SIG-M5 (cell line): ENCODE data around the gene PARD6G.
"Not testable (repeated sequence)": the region's sequence is repeated elsewhere in the genome, so short reads cannot be mapped to it uniquely, and the experiment has no call there.

Source experiments
- DNase-seq: peaks from one replicate; lab custom pipeline; 2025; lab: John Stamatoyannopoulos, UW

Gene PARD6G

DNA sequence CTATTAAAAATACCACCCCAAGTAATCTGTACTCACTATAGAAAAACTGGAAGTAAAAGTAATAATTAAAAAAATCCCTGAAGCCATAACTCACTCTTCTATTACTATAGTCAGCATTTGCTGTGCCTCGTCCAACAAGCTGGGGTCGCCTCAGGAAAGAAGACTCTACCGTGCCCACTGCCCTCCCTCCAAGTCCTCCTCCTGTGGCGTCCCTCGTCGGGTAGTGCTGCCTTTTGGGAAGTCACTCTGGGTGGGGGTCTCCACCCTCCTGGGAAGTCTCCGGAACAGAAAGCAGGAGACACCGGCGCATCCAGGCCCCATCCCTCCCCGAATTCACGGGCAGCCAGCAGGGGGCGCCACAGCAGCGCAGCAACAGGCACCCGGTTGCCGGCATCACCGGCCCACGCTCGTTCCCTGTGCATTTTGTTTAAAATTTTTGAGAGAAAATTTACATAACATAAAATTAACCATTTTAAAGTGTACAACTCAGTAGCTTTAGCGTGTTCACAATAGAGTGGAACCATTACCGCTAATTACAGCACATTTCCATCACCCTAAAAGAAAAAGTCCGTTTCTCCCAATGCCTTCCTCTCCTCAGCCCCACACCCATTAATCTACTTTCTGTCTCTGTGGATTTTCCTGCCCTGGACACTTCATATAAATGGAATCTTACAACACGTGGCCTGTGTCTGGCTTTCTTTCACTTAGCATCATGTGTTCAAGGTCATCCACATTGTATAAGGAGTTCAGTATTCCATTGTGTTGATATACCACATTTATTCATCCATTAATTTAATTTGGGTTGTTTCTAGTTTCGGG lies 76.1 kb downstream of the PARD6G start:
- no peak for DNase-seq

DNA sequence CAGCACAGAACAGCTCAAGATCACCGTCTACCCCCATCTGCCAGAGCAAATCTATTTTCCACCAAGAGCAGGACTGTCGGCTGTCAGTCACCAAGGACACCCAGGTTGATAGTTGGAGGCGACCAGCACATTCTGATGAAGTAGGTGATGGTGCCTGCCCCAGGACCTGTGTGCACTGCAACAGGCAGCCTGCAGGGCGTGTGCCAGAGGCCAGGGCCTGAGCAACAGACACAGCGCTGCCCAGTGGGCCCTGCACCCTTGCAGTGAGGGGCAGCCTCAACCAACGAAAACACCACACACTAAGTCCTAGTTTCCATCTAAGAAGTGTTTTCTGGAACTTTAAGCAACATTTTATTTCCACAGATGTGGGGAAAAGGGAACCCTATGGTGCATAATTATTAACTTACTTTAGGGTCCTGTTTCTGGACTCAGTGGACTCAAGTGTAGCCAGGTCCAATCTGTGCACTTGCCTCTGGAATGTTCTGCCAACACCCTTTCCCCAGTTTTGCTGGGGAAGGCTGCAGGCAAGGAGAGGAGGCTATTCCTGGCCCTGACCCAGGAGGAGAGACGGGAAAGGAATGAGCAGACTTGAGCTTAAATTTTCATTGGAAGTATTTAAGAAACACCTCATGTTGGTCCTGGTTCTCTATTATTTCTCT lies 76.8 kb downstream of the PARD6G start:
- DNase-seq: no peak

DNA sequence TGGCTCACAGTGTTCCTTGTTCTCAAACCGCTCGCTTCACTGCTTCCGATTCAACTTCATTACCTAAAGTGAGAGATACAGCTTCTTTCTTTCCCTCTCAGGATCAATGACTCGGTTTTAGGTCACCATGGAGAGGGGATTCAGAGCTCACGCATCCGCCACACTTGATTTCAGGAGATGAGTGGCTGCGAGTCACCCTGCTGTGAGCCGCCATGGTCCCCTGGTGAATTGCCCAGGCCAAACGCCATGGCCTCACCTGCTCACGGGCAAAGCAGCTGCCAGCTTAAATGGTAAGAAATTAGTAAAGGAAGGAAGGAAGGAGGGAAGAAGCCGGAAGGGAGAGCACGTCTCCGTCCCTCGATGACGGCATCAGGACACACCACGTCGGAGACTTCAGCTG lies 77.7 kb downstream of the PARD6G start:
- DNase-seq: no peak

- no peak for DNase-seq
These were observed 78.3 kb downstream of the PARD6G start for GRCh38 chr18:80168982-80169381.

DNA sequence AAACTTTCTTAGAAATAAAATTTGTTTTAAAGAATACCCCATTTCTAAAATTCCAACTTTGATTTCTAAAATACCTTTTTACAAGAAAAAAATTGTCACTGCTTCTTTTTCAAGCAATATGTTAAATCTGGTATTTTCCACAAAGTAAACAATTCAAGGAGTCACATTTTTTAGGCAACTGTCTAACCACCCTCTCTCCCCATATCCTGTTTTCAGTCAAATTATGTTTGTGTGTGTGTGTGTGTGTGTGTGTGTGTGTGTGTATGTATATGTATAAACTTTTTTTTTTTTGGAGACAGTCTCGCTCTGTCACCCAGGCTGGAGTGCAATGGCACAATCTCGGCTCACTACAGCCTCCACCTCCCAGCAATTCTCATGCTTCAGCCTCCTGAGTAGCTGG lies 79.0 kb downstream of the PARD6G start:
- DNase-seq: no peak

DNA sequence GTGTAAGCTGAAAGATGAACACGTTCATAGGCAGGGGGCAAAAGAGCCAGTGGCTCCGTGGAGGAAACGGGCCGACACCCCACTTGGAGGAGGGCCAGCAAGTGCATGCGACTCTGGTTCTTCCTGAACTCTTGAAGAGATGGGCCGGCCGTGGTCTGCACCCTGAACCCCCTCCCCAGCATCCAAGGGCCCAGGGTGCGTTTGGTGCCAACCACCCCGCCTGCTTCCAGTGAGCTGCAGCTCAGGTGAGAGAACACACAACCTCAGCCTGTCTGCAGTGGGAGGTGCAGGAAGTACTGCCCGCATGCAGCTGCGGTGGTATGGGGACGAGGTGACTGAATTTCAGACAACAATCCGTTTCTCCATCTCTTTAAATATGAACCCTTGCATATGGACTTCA lies 79.4 kb downstream of the PARD6G start:
- DNase-seq: no peak

DNA sequence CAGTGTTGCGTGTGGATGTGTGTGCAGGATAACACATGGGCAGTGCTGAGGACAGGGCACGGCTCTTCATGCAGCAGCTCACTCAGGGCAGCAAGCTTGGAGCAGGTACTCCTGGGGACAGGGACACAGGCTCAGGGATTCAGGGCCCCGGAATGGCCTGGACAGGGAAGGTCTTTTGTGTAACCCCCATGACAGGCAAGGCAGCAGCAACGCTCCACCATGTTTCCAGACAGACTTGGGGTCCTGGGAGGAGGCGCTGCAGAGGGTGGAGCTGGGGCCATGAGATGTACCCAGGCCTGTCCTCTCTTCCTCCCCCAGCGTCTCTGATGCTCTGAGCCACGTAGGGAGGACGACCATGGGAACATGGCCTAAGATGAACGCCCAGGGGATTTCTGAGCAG lies 80.0 kb downstream of the PARD6G start:
- no peak for DNase-seq

DNA sequence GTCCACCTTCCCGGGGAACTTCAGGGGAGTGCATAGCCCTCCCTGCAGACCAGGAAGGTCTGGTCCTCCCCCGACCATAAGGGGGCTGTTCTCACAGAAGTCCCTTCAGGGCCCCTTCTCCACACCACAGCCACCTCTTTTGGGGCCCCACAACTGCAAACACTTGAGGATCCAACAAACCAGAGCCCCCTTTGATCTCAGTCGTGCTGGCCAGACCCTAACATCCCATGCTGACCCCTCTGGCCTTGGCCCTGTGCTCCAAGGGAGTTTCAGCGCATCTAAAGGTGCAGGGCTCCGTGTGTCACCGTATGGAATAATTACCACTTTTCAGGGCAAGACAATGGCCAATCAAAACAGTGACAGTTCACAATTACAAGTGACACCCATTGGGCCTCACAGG lies 80.6 kb downstream of the PARD6G start:
- DNase-seq: no peak

DNA sequence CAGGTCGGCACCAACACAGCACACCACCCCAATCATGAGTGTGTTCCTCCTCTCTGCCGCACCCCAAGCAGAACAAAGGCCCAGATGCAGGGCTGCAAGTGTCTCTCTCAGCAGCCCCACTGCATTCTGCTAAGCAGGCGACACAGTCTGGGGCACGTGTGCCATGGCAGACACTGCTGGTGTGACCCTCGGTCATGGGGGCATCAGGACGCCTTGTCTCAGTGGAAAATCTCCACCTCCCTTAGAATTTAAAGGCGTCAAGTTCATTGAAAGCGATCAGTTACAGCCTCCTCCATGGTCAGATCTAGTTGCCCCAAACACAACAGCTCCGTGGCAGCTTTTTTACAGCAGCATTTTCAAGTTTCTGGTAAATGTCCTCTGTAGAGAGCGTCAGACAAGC lies 81.1 kb downstream of the PARD6G start:
- DNase-seq: no peak

DNA sequence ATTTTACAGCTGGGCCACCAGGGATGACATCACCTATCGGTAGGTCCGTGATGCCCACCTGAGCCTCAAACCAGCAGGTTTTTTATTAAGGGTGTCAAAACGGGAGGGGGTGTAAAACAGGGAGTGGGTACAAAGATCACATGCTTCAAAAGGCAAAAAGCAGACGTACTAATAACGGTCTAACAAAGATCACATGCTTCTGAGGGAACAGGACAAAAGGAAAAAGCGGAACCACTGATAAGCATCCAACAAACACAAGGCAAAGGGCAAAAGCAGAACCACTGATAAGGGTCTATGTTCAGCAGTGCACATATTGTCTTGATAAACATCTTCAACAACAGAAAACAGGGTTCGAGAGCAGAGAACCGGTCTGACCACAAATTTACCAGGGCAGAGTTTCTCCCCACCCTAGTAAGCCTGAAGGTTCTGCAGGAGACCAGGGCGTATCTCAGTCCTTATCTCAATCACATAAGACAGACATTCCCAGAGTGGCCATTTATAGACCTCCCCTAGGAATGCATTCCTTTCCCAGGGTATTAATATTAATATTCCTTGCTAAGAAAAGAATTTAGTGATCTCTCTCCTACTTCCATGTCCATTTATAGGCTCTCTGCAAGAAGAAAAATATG lies 82.5 kb downstream of the PARD6G start:
- not testable (repeated sequence) for DNase-seq

DNA sequence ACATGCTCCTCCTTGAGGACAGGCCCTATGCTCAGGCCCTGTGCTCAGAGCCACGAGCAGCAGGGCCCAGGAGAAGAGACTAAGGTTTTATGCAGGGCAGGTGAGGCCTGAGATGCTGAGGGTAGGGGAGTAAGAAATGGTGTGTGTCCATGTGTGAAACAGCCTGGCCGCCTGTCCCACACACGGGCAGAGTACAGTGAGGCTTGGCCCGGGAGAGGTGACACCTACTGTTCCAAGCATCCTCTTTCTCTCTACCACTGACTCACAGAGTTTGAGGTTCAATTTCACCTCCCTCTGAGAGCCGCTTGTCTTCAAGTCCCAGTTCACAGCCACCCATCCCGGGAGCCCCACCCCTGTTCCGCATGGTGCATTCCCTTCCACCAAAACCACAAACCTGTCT lies 84.1 kb downstream of the PARD6G start:
- no peak for DNase-seq

DNA sequence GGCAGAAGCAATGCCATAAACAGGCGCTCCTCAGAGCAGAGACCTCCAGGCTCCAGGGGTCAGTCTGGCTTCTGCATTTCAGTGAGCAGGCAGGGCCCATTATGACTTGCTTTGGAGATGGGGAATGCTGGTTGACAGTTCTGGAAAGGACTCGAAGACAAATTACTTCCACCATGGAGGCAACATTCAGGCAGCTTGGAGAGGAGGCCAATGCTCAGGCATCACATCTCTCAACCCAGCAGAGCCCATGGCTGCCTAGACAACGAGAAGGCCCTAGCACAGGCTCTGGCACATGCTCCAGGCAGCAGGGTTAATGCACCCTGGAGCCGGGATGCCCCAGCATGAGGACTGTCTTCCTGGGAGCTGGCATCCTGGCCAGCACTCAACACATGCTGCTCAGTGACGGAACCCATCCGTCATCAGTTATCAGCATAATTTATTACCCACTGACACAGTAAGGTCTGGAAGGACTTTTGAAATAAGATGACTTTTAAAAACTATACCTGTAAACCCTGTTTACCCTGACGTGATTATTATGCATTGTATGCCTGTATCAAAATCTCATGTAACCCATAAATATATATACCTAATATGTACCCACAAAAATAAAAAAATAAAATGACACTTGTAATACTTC lies 85.4 kb downstream of the PARD6G start:
- no peak for DNase-seq

DNA sequence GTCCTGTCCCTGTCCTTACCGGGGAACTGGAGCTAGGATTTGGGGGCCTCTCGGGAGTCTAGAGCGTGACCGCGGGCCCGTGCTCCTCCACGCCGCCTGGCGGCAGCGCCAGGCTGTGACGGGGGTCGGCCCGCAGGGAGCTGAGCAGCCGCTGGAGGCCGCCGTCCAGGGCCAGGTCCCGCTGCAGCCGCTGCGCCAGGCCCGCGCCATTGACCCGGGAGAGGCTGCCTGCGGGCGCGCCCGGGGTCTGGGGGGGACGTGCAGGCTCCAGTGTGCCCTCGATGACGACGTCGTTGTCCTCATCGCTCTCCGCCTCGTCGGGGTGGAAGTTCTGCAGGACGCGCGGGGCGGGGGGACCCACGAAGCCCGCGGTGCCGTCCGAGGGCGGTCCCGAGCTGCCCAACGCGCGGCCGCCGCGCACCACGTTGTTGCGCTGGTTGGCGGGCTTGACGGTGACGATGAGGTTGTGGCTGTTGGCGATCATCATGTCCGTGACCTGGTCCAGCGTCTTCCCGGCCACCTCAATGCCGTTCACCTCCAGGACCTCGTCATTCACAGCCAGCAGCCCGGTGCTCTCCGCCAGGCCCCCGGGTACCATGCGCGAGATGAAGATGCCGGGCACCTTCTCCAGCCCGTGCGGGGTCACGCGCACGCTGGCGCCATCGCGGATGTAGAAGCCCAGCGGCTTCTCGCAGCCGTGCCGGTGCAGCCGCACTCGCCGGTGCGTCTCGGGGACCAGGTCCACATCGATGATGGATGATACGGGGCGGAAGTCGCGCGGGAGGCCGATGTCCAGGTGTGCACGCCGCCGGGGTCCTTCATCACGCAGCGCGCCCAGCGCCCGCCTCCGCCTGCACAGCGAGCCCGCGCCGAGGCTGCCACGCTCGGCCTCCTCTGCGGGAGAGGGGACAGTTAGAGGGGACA lies 87.3 kb downstream of the PARD6G start:
- no peak for DNase-seq

DNA sequence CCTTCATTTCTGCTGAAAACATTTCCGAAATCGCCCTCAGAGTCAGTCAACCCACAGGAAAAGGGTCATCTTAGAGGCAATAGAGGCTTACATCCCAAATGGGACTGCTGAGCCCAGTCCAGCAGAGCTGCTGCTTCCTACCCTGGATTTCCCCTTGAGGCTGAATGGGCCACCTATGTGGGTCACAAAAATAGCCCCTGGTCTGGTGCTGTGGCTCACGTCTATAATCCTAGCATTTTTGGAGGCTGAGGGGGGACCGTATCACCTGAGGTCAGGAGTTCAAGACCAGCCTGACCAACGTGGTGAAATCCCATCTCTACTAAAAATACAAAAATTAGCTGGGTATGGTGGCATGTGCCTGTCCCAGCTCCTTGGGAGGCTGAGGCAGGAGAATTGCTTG lies 88.9 kb downstream of the PARD6G start:
- no peak for DNase-seq

DNA sequence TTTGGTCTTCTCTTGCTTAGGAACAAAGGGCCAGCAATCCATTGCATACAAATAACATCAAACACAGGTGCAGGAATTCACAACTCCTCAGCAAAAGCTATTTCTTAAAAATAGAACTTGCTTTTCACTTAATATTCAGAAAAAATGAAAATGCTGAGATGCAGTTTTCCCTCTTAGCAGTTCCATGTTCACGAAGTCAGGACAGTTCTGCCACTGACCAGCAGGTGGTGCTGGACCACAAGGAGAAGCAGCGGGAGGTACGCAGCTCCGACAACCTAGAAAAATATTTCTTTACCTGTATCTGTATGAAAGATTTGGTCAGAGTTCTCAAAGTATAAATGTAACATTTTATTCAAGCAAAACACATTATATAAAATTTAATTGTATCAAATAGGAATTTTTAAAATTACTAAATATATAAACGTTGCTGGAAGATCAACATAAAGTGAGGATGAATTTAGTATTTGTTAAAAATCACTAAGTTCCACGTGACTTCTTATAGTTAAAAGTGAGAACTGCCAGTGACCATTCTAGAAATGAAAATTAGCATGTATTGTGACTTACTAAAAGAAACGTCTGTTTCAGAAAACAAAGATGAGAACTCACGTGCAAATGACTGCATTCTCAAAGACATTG lies 89.5 kb downstream of the PARD6G start:
- no peak for DNase-seq

DNA sequence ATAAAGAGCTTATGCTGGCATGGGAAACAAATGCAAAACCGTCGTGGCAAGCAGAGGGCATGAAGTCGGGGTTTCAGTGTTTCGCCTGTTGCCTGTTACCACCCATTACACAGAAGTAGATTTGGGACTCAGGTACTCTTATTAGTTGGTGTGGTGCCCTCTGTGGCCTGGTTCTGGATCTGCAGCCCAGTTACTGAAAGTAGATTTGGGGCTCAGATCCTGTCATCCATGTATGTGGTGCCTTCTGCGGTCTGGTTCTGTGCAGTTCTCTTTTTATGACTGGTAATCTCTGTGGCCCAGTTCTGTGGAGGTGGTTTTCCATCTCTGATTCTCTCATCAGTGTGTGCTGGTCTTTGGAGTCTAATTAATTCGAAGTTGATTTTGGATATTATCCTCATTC lies 93.0 kb downstream of the PARD6G start:
- no peak for DNase-seq

GRCh38 chr18:80149667-80150066 lies 97.6 kb downstream of the PARD6G start:
- no peak for DNase-seq

DNA sequence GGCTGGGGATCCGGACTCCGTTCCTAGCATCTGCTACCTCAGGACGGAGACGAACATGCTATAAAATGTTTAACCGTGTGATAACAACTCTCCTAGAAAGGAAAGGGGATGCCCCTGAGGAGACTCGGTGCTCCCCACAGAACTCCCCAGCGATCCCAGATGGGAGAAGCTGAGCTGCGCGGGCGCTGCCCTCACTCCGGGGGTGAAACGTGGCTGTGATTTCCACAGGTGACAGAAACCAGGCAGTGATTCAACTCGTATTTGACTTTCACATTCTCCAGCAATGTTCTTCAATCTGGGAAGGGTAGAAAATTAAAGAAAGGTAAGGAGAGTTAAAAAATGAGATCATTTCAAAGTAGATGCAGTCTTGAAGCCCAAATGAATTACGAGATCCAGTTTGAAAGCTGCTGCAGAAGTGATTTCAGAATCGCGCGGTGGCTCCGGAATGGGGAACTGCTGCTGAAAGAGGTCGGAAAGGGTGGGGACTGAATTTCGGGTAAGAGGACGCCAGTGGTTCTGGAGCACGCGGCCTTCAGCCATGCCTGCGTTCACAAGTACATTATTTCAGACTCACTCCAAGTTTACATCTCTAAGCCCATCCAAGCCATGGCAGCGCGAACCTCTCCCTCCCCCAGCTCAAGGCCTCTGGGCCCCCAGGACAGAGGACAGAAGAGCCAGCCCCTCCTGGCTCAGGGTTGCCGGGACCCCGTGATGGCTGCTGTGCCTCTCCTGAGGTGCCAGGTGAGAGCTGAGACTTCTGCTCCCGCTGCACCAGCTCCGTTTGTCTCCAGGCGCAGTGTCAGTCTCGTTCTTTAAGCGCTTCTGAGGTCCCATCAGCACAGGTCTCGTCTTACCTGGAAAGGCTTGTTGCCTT lies 98.8 kb downstream of the PARD6G start:
- DNase-seq: no peak

GRCh38 chr18:80147418-80148325 lies 99.6 kb downstream of the PARD6G start:
- peak; percentile 3 for DNase-seq
